Activated CD4-positive, alpha-beta T cell treated with anti-CD3 and anti-CD28 coated beads, Interleukin-2, Interleukin-6, amounts not matched to agents 100 ng/mL and 50 ng/mL, durations not matched to agents 16 hours and 8 hours (primary cell): ENCODE results near the gene NPC1.
"Not testable (repeated sequence)": the region's sequence is repeated elsewhere in the genome, so short reads cannot be mapped to it uniquely, and the experiment has no call there.

ENCODE experiments used
- DNase-seq: peaks from one replicate; pipeline ENCODE4 v3.0.0-alpha.2; 2020

NPC1 gene

DNA sequence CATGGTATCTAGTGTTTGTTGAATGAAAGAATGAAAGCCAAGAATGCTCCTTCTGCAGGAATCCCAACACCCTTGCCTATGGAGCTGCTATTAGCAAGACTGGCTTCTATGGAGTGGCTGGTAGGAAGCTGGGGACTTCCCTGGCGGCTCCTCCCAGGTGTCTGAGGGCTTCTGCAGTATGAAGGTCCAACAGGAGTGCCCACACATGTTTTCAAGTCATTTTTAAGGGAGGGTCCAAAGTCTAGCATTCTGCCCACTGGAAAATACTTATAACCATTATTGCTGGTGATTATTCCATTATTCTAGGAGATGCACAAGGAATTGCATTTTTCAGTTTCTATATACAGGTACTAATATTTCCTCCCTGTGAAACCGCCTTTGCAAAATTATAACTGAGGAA is 21.9 kb upstream of the NPC1 start:
- DNase-seq = no peak

DNA sequence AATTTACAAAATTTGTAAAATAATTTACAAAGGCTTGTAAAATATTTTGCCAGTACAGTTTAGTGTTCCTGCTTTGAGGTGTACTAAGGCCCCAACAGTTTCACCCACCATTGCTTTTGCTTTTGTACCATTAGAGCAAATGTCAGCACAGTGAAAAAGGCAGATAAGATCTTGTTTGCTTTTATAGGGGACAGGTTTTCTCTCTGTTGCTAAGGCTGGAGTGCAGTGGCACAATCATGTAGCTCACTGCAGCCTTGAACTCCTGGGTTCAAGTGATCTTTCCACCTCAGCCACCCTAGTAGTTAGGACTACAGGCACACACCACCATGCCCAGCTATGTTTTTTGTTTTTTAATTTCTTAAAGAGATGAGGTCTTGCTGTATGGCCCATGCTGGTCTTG is 19.6 kb upstream of the NPC1 start:
- no peak for DNase-seq

DNA sequence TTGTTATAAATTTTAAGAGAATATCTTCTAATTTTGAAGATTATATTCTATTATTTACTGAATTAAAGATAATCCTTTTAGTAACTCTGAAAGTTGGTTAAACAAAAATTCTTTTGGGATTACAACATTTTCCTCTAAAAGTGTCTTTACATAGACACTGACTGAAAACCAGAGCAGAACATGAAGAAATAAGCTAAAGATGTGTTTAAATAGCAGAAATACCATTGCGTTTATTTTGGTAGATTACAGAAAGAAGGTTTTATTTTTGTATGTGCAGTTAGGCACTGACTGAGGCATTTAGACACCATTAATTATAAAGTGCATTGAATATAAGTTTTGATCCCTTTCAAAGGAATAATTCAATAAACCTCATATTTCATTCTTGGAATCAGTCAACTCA is 13.5 kb upstream of the NPC1 start:
- no peak for DNase-seq

DNA sequence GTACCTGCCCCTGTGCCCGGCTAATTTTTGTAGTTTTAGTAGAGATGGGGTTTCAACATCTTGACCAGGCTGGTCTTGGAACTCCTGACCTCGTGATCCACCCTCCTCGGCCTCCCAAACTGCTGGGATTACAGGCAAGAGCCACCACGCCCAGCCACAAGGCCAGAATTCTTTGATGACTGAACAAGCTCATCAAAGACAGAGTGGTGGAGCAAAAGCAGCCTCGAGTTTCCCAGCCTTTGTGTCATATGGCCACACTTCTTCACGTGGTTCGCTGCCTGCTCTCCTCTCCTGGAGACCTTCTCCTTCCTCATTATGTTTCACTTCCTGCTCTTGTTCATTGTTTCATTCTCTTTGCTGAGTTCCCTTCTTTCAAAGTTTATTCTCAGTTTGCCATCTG is 9.9 kb upstream of the NPC1 start:
- no peak for DNase-seq

DNA sequence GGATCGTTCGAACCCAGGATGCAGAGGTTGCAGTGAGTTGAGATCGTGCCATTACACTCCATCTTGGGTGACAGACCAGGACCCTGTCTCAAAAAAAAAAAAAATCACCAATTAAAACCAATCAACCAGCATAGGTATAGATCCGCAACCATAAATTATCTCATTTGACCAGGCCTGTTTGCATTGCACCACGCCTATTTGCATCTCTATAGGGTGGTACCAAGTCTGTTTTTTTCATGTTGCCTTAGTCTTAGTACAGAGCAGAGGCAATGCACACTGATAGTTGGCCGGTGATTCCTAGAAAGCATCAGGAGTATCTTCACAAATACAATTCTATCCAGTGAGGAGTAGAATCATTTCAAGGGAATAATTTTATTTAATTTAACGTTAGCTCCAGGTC is 9.3 kb upstream of the NPC1 start:
- DNase-seq = no peak

DNA sequence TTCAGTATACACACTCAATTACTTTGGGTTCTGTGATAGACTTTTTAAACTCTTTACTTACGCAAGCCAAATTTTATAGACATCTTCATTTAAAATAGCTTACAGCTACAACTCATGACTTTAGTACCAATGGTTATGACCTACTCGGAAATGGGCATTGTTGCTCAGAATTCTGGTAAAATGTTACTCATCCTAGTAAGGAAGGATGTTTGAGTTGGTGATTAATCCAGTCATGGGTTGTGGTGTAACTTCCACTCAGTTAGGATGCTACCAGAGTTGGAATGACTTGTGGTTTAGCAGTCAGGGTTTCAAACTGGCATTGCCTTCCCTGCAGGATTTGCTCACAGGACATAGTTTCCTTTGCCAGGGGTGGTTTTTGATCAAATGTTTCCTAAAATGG is 7.4 kb upstream of the NPC1 start:
- peak; percentile 46 for DNase-seq

DNA sequence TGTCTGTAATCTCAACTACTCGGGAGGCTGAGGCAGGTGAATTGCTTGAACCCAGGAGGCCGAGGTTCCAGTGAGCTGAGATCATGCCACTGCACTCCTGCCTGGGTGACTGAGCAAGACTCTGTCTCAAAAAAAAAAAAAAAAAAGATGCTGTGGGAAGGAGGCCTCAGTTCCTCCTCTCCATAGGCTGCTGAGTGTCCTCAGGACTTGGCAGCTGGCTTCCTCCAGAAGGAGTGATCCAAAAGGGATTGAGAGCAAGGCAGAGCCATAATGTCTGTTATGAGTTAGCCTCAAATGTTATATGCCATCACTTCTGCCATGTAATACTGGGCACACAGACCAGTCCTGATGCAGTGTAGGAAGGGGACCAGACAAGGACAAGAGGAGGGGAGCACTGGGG is 6.6 kb upstream of the NPC1 start:
- DNase-seq = no peak

DNA sequence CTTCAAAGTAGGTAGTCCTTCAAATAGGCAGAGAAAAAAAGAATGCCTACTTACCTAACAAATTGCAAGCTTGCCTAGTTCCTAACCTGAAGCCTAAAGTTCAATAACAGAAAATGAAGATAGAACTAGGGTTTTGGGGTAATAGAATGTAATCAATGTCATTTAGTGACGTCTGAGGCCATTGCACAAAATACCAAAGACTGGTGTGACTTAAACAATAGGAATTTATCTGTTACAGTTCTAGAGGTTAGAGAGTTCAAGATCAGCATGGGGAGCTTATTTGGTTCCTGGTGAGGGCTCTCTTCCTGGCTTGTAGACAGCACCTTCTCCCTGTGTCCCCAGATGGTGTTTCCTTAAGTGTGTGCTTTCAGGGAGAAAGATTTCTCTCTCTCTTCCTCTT is 4.7 kb upstream of the NPC1 start:
- DNase-seq = no peak

DNA sequence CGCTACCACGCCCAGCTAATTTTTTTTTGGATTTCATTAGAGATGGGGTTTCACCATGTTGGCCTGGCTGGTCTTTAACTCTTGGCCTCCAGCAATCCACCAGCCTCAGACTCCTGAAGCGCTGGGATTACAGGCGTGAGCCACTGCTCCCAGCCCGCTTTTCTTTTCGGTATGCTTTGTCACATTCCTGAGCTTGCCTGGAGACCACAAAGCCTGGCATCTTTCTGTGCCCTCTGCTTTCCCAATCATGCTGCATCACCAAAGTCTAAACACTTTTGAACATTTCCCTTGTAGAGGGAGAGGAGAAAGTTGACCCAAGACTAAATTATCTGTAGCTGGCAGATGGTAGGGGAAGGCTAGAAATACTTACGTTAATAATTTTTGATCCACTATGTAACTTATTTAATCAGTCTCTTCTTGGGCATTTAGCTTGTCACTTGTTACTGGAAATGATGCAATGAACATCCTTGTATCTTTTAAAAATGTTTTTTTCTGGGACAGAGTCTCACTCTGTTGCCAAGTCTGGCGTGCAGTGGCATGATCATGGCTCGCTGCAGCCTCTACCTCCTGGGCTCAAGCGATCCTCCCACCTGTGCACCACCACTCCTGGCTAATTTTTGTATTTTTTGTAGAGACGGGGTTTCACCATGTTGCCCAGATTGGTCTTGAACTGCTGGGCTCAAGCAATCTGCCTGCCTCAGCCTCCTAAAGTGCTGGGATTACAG is 2.7 kb upstream of the NPC1 start:
- no peak for DNase-seq

DNA sequence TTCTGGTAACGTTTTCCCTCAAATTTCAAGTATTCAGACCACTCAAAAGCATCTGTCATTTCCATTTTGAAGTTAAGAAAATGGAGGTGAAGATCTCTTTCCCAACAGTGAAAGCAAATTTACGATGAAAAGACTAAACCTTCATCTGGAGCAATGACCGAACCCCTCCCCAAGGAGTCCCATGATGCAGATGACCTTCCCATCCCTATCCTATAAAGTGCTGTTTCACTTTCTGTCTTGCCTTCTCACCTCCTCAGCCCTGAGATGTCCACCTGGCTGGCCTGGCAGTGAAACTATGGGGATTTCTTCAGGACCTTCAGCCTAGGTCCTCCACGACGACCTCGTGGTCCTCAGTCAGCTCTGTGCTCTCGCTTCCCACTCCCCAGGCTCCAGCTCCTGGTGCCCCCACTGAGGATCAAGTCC is 925 bp upstream of the NPC1 start:
- DNase-seq = no peak

DNA sequence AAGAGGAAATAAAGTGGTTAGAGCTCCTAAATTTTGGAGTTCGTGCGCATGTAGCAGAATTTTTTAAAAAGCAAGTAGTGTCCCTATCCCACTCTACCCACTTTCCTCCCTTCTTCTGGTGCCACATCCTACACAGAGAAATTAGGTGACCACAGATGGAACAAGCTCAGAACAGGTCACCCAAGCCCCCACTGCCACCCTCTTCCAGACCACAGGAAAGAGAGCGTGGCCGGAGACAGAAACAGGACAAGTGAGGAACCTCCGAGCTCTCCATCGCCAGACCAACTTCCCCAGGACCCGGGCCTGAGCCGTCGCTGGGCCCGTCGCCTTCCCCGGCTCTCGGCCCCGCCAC is 433 bp downstream of the NPC1 start:
- no peak for DNase-seq

DNA sequence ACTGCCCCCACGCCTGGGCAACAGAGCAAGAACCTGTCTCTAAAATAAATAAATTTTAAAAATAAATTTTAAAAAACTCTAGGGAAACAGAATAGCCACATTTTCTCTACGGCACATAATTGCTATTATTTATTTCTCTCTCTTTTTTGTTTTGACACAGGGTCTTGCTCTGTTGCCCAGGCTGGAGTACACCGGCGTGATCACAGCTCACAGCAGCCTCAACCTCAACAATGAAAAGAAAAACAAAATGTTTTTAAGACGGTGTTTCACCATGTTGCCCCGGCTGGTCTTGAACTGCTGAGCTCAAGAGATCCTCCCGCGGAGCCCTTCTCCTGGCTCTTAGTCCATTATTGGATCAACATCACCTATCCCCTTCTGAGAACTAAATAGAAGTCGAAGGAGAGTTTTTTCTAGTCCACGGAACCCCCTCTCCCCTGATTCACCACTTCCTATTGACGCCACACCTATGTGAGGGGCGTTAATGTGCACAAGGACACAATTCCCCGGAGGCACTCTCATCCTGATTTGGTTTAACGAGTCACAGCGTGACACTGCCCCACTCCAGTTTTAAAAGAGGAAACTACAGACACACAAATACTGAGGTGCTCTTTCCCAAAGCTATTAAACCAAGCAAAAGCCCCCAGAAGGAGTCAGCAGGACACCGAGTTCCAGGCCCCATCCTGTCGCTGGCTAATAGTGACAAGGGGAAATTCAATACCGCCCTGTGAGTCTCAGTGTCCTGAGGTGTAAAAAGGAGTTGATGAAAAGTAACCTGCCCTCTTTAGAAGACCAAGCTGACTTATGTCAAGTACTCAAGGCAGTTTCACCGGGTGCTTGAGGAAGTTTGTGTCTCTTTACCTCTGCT is 1.1 kb downstream of the NPC1 start:
- peak; percentile 25 for DNase-seq

DNA sequence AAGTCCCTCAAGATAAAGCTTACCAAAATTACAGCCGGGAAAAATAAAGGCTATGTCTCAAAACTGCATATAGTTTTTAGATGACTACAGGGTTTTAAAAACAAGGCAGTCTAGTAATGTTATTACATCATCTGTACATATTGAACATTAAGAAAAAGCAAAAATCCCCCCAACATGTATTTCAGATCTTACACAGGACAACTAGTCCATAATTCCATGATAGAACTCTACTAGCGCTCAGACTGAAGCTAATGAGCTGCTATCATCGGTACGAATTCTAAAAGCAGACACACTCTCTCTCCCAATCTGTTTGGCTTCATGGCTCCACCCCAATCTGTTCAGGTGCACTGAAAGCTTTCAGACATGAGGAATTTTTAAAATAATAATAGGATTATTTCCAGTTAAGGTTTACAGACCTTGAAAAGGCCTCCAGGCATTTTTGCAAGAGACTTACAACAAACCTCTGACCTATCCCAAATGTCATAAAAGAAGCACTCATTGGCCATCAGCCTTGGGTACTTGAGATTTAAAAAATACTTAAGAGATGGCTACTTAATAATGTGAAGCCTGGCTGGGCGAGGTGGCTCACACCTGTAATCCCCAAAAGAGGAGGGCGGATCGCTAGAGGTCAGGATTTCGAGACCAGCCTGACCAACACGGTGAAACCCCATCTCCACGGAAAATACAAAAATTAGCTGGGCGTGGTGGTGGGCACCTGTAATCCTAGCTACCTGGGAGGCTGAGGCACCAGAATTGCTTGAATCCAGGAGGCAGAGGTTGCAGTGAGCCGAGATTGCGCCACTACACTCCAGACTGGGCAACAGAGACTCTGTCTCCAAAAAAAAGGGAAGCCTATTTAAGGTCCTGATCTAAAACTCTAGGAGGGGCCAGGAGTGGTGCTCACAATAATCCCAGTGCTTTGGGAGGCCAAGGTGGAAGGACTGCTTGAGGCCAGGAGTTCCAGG is 2.0 kb downstream of the NPC1 start:
- no peak for DNase-seq

DNA sequence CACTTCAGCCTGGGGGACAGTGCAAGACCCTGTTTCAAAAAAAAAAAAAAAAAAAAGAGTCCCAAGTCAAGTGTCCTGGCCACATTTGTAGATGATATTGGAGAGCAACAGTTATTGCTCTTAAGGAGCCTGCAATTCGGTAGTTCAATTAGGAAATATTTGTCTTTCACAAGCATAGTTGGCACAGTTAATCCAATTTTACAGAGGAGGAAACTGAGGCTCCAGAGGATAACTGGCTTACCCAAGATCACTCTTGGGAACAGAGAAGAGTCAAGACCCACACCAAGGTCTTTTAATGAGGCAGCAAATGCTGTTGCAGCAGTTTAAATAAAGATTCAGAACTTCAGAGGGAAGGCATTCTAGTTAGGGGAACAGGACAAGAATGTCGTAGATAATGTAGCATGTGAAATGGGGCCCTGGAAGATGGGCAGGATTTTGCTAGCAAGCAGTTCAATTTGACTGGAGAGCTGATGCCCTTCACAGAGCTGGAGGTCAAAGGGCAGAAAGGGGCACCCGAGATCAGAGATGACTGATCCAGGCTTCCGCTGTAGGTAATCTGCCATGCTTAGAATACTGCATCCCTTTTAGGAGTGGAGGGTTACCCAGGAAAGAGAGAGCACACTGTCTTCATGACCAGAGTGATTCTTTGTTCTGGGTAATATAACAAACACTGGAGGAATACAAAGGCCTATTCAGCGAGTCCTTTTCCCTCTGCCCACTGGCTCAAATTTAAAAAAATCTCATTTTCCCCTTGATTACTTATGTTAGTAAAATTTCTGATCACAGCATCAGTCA is 3.0 kb downstream of the NPC1 start:
- DNase-seq = no peak

DNA sequence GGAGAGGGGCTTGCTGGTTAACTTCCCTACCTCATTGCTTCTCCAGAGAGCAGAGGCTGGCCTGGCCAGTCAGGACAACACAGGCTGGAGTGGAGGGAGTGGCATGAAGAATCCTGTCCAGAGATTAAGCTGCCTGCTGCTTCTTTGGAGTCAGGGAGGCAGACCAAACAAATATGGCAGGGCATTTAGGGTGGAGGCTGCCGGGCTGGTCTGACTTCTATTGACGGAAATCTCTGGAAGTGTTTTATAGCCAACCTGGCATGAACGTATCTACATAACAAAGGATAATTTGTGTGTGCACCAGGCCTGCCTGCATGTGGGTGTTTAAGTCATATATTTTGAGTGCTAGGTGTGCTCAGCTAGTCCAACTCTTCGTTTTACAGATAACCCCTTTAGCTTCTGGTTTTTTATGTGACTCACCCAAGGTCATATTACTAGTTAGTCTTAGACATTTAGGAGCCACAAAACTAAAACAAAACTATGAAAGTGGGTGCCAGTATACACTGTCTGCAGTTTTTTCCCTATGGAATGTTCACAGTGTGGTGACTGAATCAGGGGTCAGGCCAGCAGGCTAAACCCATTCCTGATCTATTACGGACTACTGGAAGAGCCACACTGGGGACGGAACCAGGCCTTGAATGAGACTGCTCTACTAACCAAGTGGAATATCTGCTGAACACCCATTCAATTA is 5.5 kb downstream of the NPC1 start:
- no peak for DNase-seq

DNA sequence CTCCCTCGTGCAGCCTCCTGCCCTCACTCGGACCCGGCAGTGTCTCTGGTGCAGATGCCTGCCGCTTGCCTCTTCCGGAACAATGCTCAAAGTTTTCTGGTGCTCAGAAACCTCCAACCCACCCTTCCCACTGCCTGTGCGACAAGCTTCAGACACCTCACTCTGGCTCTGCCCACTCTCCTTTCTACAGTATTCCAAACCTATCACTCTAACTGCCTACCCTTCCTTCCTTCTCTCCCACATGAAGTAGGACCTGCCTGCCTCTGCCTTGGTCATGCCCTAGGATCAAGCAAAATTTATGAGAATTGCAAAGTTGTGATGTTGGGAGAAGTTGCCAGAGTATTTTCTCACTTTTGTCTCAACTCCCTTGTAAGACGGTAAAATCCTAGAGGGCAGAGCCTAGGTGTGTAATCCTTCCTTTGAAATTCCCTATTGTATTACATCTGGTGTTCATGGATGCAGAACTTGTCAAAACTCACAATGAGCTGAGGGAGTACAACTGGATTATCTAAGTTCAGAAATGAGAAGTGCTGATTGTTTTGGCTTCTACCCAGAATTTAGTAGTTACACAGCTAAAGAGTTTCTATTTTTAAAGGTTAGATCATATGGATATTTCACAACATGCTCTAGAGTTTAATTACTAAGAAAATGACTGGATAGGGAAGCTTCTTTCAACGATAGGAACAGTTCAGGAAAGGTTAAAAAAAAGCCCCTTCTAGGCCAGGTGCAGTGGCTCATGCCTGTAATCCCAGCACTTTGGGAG is 7.2 kb downstream of the NPC1 start:
- DNase-seq = no peak

DNA sequence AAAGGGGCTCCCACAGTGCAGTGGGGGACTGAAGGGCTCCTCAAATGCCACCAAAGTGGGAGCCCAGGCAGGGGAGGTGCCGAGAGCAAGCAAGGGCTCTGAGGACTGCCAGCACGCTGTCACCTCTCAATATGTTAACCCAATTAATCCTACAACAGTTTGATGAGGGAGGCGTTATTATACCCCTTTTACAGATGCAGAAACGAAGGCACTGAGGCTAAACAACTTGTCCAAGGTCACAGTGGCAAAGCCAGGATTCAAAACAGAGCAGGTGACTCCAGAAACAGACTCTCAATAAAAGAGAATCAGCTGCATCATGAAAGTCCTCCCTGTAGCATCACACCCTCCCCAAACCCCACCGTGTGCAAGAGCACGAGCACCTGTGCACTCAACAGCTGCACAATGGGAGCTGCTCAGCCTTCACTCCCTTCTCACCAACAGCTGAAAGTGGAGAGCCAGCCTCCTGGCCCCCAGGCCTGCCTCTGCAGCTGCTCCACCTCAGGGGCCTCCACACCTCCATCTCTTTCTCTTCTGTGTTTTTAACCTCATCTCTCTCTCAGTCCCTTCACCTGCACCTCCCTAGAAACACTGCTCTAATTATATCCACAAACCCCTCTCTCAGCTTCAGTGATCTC is 8.1 kb downstream of the NPC1 start:
- no peak for DNase-seq

DNA sequence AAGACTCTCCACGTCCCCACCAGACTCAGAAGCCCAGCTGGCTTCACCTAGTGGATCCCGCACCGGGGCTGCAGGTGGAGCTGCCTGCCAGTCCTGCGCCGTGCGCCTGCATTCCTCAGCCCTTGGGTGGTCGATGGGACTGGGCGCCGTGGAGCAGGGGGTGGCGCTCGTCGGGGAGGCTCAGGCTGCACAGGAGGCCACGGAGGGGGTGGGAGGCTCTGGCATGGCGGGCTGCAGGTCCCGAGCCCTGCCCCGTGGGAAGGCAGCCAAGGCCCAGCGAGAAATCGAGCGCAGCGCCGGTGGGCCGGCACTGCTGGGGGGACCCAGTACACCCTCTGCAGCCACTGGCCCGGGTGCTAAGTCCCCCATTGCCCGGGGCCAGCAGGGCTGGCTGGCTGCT is 8.8 kb downstream of the NPC1 start:
- not testable (repeated sequence) for DNase-seq

DNA sequence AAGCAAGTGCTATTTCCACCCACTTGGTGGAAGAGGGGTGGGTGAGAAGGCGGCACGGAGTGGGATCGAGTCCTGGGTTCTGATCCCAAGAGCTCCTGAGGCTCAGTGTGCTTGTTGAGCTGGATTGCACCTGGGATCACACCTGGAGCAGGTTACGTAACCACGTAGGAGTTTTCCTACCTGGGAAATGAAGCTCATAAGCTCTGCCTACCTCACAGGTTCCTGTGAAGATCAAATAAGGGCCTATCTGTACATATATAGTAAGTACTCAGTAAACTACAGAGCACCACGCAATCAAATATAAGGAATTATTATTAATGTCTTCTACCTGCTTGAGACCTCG is 11.0 kb downstream of the NPC1 start:
- no peak for DNase-seq

DNA sequence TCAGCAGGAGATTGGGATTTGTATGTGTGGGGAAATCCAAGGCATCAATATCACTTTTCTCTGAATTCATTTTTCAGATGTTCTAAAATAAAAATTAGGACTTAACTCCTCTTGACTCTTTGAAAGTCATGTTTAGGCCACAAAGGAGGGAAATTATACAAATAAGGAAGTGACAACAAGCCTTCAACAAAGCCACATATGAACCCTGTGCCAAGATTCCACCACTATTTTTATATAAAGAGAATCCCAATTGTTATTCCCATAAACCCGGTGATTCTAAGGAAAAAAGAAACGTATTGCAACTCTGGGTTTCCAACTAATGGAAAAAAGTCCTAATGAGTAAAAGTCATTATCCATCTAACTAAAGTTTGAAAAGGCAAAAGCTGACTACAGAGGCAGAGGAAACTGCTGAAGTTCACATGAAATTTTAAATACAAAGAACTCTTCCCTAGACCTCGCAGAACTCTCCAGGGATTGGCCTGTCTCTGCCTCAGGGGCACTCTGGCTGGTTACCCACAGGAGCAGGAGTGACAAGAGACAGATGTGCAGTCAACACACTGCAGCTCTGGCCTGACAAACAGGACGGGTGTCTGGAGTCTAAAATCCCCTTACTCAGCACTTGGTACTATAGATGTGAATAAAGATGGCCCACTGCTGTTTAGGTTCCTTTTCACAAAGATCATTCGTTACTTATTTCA is 11.5 kb downstream of the NPC1 start:
- DNase-seq = no peak
